Heart left ventricle (tissue), 16 donors: ENCODE results near the gene OGFRL1. TPM values are rescaled to one million over a fixed set of nuclear protein-coding genes. Genes with fewer than 3 reads are reported as not detected.
"Not testable (repeated sequence)": the region's sequence is repeated elsewhere in the genome, so short reads cannot be mapped to it uniquely, and the experiment has no call there.

Experiments used
- ATAC-seq, 4 donors: fragments of 200-7000 bp; cut with Tn5 transposase; one replicate each; pipeline ENCODE4 v1.9.1; 2020 to 2022; ENCODE audit warnings: moderate library complexity in 4 of 4, mild to moderate bottlenecking in 3 of 4, moderate number of reproducible peaks in 1 of 4
- DNase-seq, 5 donors: peaks; one replicate each; pipeline ENCODE4 v3.0.0-alpha.2; 2020
- H3K27ac ChIP-seq, 12 donors: fragments of 200-600 bp; sonication (generic) in 4 of 12; one replicate each; pipeline versions ENCODE4 v1.5.0 to v1.8.0; 2016 to 2022; ENCODE audit warnings: mild to moderate bottlenecking in 2 of 12
- H3K27me3 ChIP-seq, 9 donors: fragments of 200-600 bp; sonication (generic) in 2 of 9; one replicate each; pipeline versions ENCODE4 v1.5.1 to v1.8.0; 2016 to 2022; ENCODE audit warnings: mild to moderate bottlenecking in 3 of 9
- H3K36me3 ChIP-seq, 9 donors: fragments of 200-600 bp; sonication (generic) in 2 of 9; one replicate each; pipeline versions ENCODE4 v1.5.0 to v1.8.0; 2018 to 2022; ENCODE audit warnings: mild to moderate bottlenecking in 2 of 9
- H3K4me1 ChIP-seq, 12 donors: fragments of 200-600 bp; sonication (generic) in 4 of 12; one replicate each; pipeline versions ENCODE4 v1.5.0 to v1.8.0; 2016 to 2022; ENCODE audit warnings: mild to moderate bottlenecking in 3 of 12
- H3K4me3 ChIP-seq, 12 donors: fragments of 200-600 bp; sonication (generic) in 4 of 12; one replicate each; pipeline versions ENCODE4 v1.5.0 to v1.8.0; 2017 to 2022; ENCODE audit warnings: mild to moderate bottlenecking in 9 of 12, moderate library complexity in 4 of 12
- H3K9me3 ChIP-seq, 12 donors: fragments of 200-600 bp; sonication (generic) in 4 of 12; one replicate each; pipeline versions ENCODE4 v1.5.0 to v1.8.0; 2016 to 2022; ENCODE audit warnings: mild to moderate bottlenecking in 1 of 12
- POLR2A ChIP-seq, 2 donors: fragments of 450-650 bp; IDR thresholded peaks; one replicate each; pipeline ENCODE4 v1.6.1; 2017; ENCODE audit warnings: antibody characterized with exemption in 2 of 2, mild to moderate bottlenecking in 2 of 2, moderate library complexity in 2 of 2
- WGBS, 4 donors: extraction: QIAGEN DNeasy Blood & Tissue Kit in 2 of 4; methylation state at CpG; one replicate each; pipeline versions ENCODE4 v1.1.5 to v1.1.7; 2013 to 2018; 5-methylcytosine and 5-hydroxymethylcytosine counted together
- intact Hi-C, 10 donors: fragments of 100-400 bp; cut with DNase I; formaldehyde crosslinking; loops; one replicate each; pipeline versions ENCODE4 v1.11.1 to v1.14.2; 2022
- polyA plus RNA-seq, 2 donors: library from polyadenylated mRNA; stranded (reverse); fragments of 200-250 nt; gene quantifications; one replicate each; pipeline ENCODE4 v1.2.3, GENCODE V29; 2013
- total RNA-seq, 9 donors: library from RNA; depleted of rRNA in 2 of 9; stranded (reverse); fragments of >200 nt in 2 of 9; fragmentation: NEBNext Ultra II Directional in 3 of 9; extraction: Animal tissue kit (Norgen Biotek cat#: 25700) in 3 of 9; gene quantifications; one replicate each; pipeline versions ENCODE4 v1.1.0 to v1.2.4, GENCODE V29; 2016 to 2023
- TF ChIP-seq, protein P1 (sequence below), 12 donors: fragments of 200-600 bp; sonication (generic) in 4 of 12; IDR thresholded peaks; one replicate each; pipeline versions ENCODE4 v1.5.0 to v1.8.0; 2018 to 2022; ENCODE audit warnings: antibody characterized with exemption in 12 of 12, mild to moderate bottlenecking in 5 of 12
- donor health status: ischemic (EF 13 %, LVEDD 7.1; RV severe dilation, severe dysfunction).
- donor health status: healthy with polysubstance abuse.
- donor health status: DM: no; HTN: yes; CAD: no.
- donor health status: DM: no; HTN: no; CAD: no.
- donor health status: ischemic (EF 25% LVEDD 6.9; RV normal size, moderate dysfunction).
- donor health status: ischemic (EF 25% LVEDD 5.7; RV mildly dilated, moderate dysfunction).
- donor health status: healthy.
- donor health status: DM: yes; HTN: yes; CAD: no.
- donor health status: ischemic (EF 35%, LVEDD 5.7; RV mildly dilated, moderate dysfunction).
- donor health status: nonischemic (EF 11% LVEDD 7.7; RV severe dilation, severe dysfunction).
- donor health status: DM: yes; HTN: yes; CAD: no.
- donor health status: PGD.
- donor health status: ischemic (EF 29% LVEDD 5.4; RV normal size, mild dysfunction).
- donor health status: nonischemic (EF 23%, LVEDD 6.1; RV moderate dilation, normal function).

The OGFRL1 gene
- total and polyA plus RNA-seq, 11 donors = 2.7 to 18.5 (median 7.7) TPM

DNA sequence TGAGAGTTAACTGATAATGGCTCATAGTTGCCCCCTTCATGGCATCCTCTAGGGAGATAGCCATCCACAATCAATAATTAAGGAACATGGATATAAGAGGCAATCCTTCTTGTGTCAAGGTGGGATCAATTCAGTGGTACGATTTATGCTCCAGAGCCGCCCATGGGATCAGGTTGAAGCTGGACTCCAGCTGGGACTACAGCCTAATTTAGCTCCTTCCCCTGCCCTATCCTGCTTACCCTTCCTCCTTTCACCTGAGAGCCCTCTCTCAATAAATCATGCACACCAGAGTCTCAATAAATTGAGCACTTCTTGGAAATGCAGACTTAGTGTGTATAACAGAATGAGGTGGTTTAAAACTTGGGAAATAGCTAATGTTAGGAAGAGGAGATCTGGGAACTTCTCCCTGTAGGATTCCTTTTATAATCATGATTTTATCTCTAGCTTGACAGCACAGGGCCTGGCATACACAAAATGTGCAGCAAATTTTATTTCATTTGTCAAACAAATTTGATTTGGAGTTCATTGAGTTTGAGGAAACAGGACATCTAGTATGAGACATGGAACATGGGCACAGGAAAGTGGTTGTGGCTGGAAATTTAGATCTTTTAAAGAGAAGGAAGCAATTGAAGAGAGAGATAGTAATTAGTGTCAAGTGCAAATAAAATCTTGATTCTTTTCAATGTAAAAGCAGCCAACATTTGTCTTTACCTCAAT is 28.6 kb upstream of the OGFRL1 start:
- Histone ChIP-seq H3K27ac (no peak overlapping the region), H3K4me3 (no peak overlapping the region), H3K4me1 (peaks cover 0 to 12% (median 0%) of the 10 kb centered on the region in 12 donors), H3K9me3 (no peaks in the 10 kb centered on the region), H3K36me3 (no peaks in the 10 kb centered on the region), H3K27me3 (no peaks in the 10 kb centered on the region)
- 95 to 97% (median 96%) methylated on average over 2 of the region's 2 CpGs for WGBS, 4 donors
- TF ChIP-seq POLR2A (IDR thresholded peaks at IDR 0.05) = no peak
- TF ChIP-seq, protein P1, sequence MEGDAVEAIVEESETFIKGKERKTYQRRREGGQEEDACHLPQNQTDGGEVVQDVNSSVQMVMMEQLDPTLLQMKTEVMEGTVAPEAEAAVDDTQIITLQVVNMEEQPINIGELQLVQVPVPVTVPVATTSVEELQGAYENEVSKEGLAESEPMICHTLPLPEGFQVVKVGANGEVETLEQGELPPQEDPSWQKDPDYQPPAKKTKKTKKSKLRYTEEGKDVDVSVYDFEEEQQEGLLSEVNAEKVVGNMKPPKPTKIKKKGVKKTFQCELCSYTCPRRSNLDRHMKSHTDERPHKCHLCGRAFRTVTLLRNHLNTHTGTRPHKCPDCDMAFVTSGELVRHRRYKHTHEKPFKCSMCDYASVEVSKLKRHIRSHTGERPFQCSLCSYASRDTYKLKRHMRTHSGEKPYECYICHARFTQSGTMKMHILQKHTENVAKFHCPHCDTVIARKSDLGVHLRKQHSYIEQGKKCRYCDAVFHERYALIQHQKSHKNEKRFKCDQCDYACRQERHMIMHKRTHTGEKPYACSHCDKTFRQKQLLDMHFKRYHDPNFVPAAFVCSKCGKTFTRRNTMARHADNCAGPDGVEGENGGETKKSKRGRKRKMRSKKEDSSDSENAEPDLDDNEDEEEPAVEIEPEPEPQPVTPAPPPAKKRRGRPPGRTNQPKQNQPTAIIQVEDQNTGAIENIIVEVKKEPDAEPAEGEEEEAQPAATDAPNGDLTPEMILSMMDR (IDR thresholded peaks at IDR 0.05) = no peak
- DNase-seq = no peak
- no peak for ATAC-seq
- intact Hi-C loops = no loop called here

DNA sequence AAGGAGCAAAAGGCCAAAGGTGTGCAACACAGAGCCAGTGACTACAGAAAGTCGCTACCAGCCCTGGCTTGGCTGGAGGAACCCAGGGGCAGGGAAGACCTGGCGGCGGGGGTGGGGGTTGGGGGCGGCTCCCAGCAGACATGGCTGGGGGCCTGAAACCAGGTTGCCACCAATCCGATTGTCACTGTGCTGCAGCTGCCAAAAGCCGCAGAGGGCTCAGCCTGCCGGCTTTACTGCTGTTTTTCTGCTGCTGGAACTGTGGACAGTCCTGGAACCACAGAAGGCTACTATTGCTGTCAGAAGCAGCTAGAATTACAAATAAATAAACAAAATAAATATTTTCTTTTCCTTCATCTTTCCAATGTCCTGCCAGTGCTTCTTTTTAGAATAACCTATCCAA is 25.7 kb upstream of the OGFRL1 start:
- WGBS, 4 donors = 60 to 87% (median 83%) methylated on average over 7 of the region's 7 CpGs
- peak overlapping the region in 2 of 12 donors; percentile 11 to 40 for H3K27ac ChIP-seq
- H3K4me3 ChIP-seq = peak overlapping the region in 8 of 12 donors; percentile 0 to 42 (median 10)
- no peak for DNase-seq
- no peaks in the 10 kb centered on the region for H3K36me3 ChIP-seq
- H3K27me3 ChIP-seq = no peaks in the 10 kb centered on the region
- no peaks in the 10 kb centered on the region for H3K9me3 ChIP-seq
- TF ChIP-seq POLR2A (IDR thresholded peaks at IDR 0.05) = no peak
- intact Hi-C loops = no loop called here
- peaks cover 0 to 4% (median 0%) of the 10 kb centered on the region in 12 donors for H3K4me1 ChIP-seq
- no peak for ATAC-seq

DNA sequence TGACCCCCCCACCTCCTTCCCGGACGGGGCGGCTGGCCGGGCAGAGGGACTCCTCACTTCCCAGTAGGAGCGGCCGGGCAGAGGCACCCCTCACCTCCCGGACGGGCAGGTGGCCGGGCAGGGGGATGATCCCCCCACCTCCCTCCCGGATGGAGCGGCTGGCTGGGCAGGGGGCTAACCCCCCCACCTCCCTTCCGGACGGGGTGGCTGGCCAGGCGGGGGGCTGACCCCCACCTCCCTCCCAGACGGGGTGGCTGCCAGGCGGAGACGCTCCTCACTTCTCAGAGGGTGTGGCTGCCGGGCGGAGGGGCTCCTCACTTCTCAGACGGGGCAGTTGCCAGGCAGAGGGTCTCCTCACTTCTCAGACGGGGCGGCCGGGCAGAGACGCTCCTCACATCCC is 22.2 kb upstream of the OGFRL1 start:
- not testable (repeated sequence) for H3K27me3 ChIP-seq

DNA sequence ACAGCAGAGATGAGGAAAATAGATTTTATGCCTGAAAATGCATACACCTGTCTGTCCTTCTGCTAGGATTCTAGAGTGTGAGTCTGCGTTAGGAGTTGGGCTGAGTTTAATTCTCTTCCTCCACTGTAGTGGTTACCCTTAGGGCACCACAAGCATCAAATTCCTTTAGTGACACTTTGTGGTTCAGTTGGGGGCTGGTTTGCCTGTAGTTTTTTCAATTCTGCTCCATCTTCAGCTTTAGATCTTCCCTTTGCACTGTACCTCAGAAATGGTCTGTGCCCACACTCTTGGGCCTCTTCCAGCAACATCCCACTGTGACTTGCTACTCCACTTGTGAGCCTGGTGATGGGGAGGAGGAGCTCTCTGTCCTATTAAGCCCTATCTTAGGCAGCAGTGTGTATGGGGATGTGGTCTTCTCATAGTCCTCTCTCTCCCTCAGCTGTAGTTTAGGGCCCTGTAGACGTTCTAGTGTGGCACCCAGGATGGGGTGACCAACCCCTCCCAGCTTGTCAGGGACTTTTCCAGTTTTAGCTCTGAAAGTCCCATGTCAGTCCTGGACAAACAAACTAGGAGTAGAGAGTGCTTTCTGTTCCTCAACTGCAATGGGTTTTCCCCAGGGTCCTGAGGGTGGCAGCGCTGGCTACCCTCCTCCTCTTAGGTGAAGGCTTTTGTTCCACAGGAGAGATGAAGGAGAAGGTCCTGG is 19.7 kb upstream of the OGFRL1 start:
- H3K4me3 ChIP-seq = no peak overlapping the region
- peaks cover 0 to 12% (median 0%) of the 10 kb centered on the region in 12 donors for H3K9me3 ChIP-seq
- H3K27ac ChIP-seq = no peak overlapping the region
- TF ChIP-seq, protein P1 (IDR thresholded peaks at IDR 0.05) = no peak
- TF ChIP-seq POLR2A (IDR thresholded peaks at IDR 0.05) = no peak
- DNase-seq (no peak), ATAC-seq (no peak)
- H3K4me1 ChIP-seq = no peaks in the 10 kb centered on the region
- 71 to 91% (median 89%) methylated on average over 3 of the region's 3 CpGs for WGBS, 4 donors
- no peaks in the 10 kb centered on the region for H3K27me3 ChIP-seq
- intact Hi-C loops = no loop called here
- H3K36me3 ChIP-seq = no peaks in the 10 kb centered on the region

More for the DNA sequence above, 22.2 kb upstream of the OGFRL1 start:
- ATAC-seq, H3K27ac ChIP-seq, H3K36me3 ChIP-seq, H3K4me3 ChIP-seq, DNase-seq, intact Hi-C loops, H3K4me1 ChIP-seq: not testable (repeated sequence)
- WGBS, 4 donors = 90 to 96% (median 92%) methylated on average over 2 to 24 of the region's 24 CpGs
- H3K9me3 ChIP-seq = peaks cover 0 to 12% (median 0%) of the 10 kb centered on the region in 12 donors

DNA sequence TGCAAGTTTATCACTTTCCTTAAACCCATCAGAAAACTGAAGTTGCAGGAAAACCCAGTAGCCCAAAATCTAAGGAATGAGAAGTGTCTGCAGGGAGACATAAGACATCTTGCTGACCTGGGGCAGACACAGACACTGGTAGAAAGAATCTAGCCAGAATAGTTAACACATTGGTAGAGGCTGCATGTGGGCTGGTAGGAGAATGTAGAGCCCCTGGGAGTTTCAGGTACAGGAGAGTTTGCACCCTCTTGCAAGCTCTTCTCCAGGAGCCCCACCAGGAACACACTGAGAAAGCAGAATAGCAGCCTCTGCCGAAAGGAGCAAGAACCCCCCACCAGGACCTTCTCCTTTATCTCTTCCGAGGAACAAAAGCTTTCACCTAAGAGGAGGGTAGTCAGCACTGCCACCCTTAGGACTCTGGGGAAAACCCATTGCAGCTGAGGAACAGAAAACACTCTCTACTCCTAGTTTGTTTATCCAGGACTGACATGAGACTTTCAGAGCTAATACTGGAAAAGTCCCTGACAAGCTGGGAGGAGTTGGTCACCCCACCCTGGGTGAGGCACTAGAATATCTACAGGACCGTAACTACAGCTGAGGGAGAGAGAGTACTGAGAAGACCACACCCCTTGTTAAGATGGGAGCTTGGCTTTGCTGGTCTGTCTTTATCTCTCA is 10.5 kb upstream of the OGFRL1 start:
- ATAC-seq (no peak), DNase-seq (no peak)
- Histone ChIP-seq H3K36me3 (no peaks in the 10 kb centered on the region), H3K9me3 (no peaks in the 10 kb centered on the region), H3K27ac (no peak overlapping the region), H3K27me3 (no peaks in the 10 kb centered on the region), H3K4me1 (no peaks in the 10 kb centered on the region), H3K4me3 (no peak overlapping the region)
- TF ChIP-seq, protein P1 (IDR thresholded peaks at IDR 0.05) = no peak
- TF ChIP-seq POLR2A (IDR thresholded peaks at IDR 0.05) = no peak
- intact Hi-C loops = no loop called here
- WGBS, 4 donors = 56 to 74% (median 63%) methylated on average over 3 of the region's 3 CpGs
